SK-N-SH treated with all-trans-retinoic acid at 6 μM for 48 hours (cell line): Measurements from ENCODE around the gene TAOK2.

ENCODE experiments used
- ARNTL ChIP-seq: fragments of 450-650 bp; formaldehyde crosslinking; IDR thresholded peaks from 2 replicates; pipeline ENCODE4 v1.5.0; 2020; ENCODE audit warnings: low read depth, mild to moderate bottlenecking, moderate library complexity, borderline replicate concordance
- BACH2 ChIP-seq: fragments of 250-450 bp; sonication (Bioruptor Pico); IDR thresholded peaks from 2 replicates; pipeline ENCODE4 v1.9.0; 2021; ENCODE audit warnings: mild to moderate bottlenecking, borderline replicate concordance
- OSR1 ChIP-seq: fragments of 250-450 bp; sonication (Bioruptor Pico); IDR thresholded peaks from 2 replicates; pipeline ENCODE4 v1.8.0; 2022; ENCODE audit warnings: moderate library complexity, mild to moderate bottlenecking, inconsistent platforms
- PPARA ChIP-seq: fragments of 250-450 bp; sonication (Bioruptor Pico); IDR thresholded peaks from 2 replicates; pipeline ENCODE4 v1.5.0; 2020; ENCODE audit warnings: mild to moderate bottlenecking, borderline replicate concordance
- SNAI2 ChIP-seq: fragments of 250-450 bp; sonication (Bioruptor Pico); IDR thresholded peaks from 2 replicates; pipeline ENCODE4 v1.5.0; 2020; ENCODE audit warnings: mild to moderate bottlenecking, moderate library complexity
- TCF4 ChIP-seq: fragments of 250-450 bp; sonication (Bioruptor Pico); IDR thresholded peaks from 2 replicates; pipeline ENCODE4 v1.8.0; 2021; ENCODE audit warnings: mild to moderate bottlenecking, moderate library complexity, borderline replicate concordance
- TSHZ2 ChIP-seq: fragments of 250-450 bp; sonication (Bioruptor Pico); IDR thresholded peaks from 2 replicates; pipeline ENCODE4 v1.5.0; 2020; ENCODE audit warnings: mild to moderate bottlenecking, moderate library complexity
- ZC3H10 ChIP-seq: fragments of 250-450 bp; sonication (Bioruptor Pico); IDR thresholded peaks from 2 replicates; pipeline ENCODE4 v1.5.1; 2021; ENCODE audit warnings: mild to moderate bottlenecking, moderate library complexity
- ZFP3 ChIP-seq: fragments of 250-450 bp; sonication (Bioruptor Pico); IDR thresholded peaks from 2 replicates; pipeline ENCODE4 v1.5.0; 2020; ENCODE audit warnings: mild to moderate bottlenecking, moderate library complexity
- ZNF565 ChIP-seq: fragments of 450-650 bp; formaldehyde crosslinking; conservative IDR thresholded peaks from 2 replicates; pipeline ENCODE4 v1.5.0; 2020; ENCODE audit warnings: low read depth, mild to moderate bottlenecking, moderate library complexity
- ZNF70 ChIP-seq: fragments of 450-650 bp; formaldehyde crosslinking; IDR thresholded peaks from 2 replicates; pipeline ENCODE4 v1.5.0; 2020; ENCODE audit warnings: mild to moderate bottlenecking, moderate library complexity
- ZNF8 ChIP-seq: fragments of 450-650 bp; formaldehyde crosslinking; IDR thresholded peaks from 2 replicates; pipeline ENCODE4 v1.5.0; 2020; ENCODE audit warnings: mild to moderate bottlenecking, moderate library complexity

GRCh38 chr16:29951625-29952365, 21.9 kb upstream of the TAOK2 start:
- TF ChIP-seq TSHZ2 (CRISPR knock-in tag) (no peak), TCF4 (CRISPR knock-in tag) (no peak), ZNF8 (CRISPR knock-in tag) (no peak), ZFP3 (CRISPR knock-in tag) (no peak), ZNF70 (no peak), OSR1 (CRISPR knock-in tag) (no peak), ZC3H10 (CRISPR knock-in tag) (no peak), ARNTL (CRISPR knock-in tag) (no peak), BACH2 (no peak), SNAI2 (CRISPR knock-in tag) (no peak), PPARA (CRISPR knock-in tag) (no peak), ZNF565 (CRISPR knock-in tag) (no peak)
